Measurements from ENCODE around the gene CMTM1.

Gene CMTM1

DNA sequence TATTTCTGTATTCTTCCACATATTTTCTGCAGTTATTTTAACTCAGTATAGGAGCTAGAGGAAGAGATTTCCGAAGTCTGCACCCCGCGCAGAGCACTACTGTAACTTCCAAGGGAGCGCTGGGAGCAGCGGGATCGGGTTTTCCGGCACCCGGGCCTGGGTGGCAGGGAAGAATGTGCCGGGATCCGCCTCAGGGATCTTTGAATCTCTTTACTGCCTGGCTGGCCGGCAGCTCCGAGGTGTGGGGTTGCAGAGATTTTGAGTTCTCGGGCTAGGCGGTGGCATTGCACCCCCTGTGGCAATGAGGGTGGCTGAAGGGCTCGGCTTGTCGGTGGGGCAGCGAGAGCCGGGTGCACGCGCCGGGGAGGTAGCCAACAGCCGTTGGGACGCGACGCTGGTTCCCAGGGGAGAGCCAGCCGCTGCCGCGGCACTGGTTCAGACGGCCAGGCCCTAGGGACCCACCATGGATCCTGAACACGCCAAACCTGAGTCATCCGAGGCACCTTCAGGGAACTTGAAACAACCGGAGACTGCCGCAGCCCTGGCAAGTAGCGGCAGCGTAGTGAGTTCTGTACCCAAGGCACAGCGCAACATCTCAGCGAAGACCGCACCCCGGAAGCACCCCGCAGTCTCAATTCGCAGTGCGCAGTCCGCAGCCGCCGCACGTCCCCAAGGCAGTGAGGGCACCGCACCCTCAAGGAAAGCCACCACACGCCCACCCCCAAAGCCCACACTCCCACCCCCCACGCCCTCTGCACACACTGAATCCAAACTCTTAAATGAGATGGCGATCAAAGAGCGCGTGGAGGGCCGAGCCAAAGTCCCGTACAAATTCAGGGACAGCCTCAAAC lies at the start of gene CMTM1:
CMTM1 (plus strand) TSS at position 389 of the 851 bp plus-strand sequence; CDS start at position 464, 75 bp downstream.
- in situ Hi-C loops (cut with MboI; ENCODE audit: low sequenced_read_pairs) = no loop called here

- in situ Hi-C loops (cut with MboI; ENCODE audit: low sequenced_read_pairs) = no loop called here
Observed at GRCh38 chr16:66516509-66516807, 49.8 kb upstream of the CMTM1 start.

GRCh38 chr16:66516808-66517585 lies 49.2 kb upstream of the CMTM1 start:
- in situ Hi-C loops (cut with MboI; ENCODE audit: low sequenced_read_pairs) = no loop called here

DNA sequence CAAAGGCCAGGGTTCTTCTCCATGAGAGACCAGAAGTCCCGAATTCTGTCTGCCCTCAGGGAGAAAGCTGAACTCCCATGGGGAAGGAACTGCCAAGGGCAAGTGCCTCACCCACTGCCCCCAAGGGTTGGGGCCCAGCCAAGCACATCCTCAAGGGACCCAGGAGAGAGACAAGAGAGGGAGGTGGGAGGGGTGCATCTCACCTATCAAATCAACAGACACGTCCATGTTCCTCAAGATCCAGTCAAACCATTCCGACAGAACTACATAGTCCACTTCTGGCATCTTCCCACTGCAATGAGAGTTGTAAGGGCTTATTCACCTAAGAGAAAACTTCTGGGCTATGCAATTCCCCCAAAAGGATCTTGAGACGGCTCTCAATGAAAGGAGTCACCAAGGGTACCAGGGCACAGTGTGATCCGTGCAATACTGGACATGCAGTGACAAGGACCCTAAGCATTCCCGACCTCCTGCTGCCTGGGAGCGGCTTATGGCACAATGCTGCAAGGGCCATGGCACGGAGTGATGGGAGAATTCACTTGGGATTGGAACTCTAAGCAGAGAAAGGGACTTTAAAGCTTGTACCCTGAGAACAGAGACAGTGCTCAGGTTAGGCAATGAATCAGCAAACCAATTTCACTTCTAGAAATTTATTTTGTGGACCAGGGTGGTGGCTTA lies 48.5 kb upstream of the CMTM1 start:
- in situ Hi-C loops (cut with MboI; ENCODE audit: low sequenced_read_pairs) = no loop called here

DNA sequence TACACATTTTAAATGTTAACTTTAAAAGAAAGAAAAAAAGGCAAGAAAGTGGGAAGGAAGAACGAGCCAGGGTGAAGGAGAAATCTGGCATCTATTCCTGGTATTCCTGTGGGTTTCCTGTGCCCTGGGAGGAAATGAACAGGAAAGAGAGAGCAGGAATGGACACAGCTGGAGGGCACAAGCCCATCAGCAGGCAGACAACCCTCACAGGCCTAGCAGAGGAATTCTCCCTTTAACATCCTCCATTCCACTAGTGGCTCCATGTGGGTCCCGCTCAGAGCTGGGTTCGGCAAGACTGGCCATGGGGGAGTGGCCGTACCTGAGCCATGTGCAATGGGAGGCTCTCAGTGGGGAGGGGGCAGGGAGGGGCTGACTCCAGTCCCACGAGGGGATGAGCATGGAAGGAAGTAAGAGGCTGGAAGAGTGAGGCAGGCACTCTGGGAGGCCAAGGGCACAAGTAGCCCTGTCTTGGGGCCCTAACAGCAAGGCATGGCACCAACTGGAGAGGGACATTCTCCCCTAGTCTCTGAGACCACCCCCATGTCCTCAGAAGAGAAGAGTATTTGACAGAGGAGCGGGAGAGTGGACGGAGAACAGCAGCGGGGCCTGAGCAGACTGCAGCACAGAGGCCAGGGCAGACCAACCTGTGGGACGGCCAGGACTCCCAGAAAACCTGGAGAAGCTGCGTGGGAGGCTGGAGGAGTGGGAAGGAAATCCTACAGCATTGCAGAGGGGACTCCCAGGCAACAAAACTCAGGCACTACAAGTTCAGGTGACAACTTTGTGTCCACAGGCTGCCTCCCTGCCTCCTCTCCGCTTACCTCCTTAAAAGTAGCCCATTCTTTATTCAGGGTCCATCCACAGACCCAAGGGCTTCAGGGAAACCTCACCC lies 46.5 kb upstream of the CMTM1 start:
- in situ Hi-C loops (cut with MboI; ENCODE audit: low sequenced_read_pairs) = no loop called here

- in situ Hi-C loops (cut with MboI; ENCODE audit: low sequenced_read_pairs) = no loop called here
Observed at GRCh38 chr16:66520406-66521170, 45.7 kb upstream of the CMTM1 start.

GRCh38 chr16:66521252-66521713 lies 45.0 kb upstream of the CMTM1 start:
- in situ Hi-C loops (cut with MboI; ENCODE audit: low sequenced_read_pairs) = no loop called here

DNA sequence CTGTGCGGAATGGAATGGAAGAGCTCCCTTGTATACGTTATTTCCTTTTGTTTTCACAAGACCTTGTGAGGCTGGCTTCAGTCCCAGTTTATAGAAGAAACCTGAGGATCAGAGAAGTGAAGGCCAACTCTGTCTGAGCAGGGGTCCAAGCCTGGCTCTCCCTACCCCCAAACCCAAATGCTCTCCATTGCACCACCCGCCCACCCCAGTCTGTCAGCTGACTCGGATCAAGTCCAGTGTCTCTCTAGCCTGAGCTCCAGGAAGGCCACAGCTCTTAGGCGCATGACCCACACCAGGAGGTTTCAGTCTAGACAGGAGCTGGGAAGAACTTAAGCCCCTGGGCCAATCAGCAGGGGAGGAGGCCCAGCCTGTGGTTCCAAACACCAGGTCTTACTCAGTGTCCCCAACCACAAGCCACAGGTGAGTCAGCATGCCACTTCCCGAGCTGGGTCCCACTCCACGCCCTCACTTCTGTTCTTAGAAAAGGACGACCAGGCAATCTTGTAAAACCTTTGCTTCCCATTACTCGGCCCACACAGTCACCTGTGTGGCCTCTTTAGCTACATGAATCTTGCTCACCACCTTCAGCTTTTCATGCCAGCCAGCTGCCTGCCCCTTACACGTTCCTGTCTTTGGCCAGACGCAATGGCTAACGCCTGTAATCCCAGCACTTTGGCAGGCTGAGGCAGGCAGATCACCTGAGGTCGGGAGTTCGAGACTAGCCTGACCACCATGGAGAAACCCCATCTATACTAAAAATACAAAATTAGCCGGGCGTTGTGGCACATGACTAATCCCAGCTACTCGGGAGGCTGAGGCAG lies 44.1 kb upstream of the CMTM1 start:
- in situ Hi-C loops (cut with MboI; ENCODE audit: low sequenced_read_pairs) = no loop called here

DNA sequence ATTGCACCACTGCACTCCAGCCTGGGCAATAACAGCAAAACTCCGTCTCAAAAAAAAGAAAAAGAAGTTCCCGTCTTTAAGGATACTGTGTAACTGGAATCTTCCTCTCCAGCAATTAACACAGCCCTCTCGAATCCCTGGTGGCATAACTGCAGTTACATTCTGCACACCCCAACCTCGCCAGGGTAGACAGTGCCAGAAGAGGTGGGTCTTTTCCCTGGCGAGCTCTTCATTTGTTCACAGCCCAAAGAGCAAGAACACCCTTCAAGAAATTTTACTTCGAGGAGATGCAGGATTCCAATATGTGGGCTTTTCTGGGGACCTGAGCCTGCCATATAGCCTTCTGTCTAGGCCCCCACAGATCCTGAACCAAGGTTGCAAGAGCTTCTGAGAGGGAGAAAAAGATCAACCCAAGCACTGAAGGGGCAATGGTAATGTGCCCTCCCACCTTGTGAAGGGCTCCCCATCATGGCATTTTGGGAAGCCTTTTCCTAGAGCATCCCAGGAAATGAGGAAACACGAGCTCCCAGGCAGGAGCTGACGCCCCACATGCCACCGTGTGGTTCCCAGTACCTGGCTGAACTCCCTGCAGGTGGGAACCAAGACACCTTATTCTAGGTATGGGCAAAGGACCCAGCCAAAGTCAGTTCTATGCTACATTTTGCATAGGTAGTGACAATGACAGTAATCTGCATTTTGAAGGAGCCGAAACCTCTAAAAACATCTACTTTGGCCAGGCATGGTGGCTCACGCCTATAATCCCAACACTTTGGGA lies 43.2 kb upstream of the CMTM1 start:
- in situ Hi-C loops (cut with MboI; ENCODE audit: low sequenced_read_pairs) = no loop called here

- in situ Hi-C loops (cut with MboI; ENCODE audit: low sequenced_read_pairs) = no loop called here
Observed at GRCh38 chr16:66523861-66524354, 42.3 kb upstream of the CMTM1 start.

DNA sequence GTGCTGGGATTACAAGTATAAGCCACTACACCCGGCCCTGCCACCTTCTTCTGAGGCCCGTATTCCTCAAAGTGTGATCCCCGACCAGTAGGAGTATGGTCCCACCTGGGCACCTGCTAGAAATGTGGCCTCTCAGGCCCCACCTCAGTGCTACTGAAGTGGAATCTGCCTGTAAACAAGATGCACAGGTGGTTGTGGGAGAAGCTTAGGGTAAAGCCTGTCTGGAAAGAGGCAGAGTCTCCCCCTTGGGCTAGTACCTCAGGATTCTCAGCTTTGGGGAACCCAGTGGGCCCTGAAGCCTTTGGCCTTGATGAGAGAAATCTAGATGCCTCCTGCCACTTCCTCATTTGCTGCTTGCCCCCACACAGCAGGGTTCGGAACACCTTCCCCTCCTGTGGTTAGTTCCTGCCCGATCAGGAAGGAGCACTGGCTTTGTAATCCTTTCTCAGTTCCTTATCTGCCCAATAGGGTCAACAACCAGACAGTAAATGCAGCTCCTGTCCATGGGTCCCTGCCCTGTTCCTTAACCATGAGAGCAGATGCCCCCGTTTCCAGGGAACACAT lies 41.6 kb upstream of the CMTM1 start:
- in situ Hi-C loops (cut with MboI; ENCODE audit: low sequenced_read_pairs) = no loop called here

DNA sequence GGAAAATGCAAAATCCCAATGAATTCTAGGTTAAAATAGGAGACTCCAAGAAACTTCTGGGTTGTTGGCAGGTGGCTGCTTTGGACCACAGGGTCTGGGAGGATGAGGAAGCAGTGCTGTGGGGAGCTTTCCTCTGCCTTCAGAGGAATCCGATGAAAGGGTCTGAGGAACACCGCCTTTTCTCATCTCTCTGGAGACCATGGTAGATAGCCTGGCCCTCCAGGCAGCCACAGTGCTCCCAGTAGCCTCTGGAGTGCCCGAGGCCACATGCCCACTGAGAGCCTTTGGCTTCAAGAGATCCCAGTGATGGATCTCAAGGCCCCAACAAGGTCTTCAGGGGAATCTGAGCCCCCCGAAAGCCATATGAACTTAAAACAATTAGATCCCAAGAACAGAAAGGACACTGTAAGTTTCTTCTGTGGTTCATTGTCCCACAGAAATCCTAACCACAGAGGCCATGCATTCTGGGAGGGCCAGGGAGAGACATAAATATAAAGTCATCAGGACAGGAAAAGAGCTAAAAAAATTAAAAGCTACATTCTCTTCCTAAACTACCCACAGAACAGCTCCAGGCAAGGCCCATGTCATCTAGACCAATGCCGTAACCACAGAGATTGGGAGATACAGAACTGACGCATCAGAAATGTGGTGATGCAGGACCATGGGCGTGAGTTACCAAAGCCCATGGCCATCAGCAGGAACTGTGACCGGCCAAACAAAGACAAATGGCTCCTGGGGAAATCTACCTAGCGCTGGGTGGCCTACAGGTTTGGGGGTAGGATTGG lies 40.7 kb upstream of the CMTM1 start:
- in situ Hi-C loops (cut with MboI; ENCODE audit: low sequenced_read_pairs) = no loop called here

DNA sequence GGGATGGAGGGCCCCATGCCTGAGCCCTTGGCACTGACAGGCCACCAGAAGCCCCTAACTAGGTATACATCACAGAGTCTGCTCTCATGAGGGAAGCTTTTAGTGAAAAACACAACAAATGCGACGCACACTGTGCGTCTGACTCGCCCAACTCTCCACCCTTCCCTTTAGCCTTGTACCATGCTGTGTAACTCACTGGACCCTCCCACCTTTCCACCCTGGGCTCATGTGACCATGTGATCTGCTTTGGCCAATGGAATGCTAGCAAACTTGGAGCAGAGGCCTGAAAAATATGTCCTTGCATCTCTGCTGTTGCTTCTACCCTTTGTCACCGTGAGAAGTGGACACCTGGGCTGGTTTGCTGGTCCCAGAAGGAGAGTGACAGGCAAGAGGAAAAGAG lies 37.9 kb upstream of the CMTM1 start:
- in situ Hi-C loops (cut with MboI; ENCODE audit: low sequenced_read_pairs) = no loop called here

DNA sequence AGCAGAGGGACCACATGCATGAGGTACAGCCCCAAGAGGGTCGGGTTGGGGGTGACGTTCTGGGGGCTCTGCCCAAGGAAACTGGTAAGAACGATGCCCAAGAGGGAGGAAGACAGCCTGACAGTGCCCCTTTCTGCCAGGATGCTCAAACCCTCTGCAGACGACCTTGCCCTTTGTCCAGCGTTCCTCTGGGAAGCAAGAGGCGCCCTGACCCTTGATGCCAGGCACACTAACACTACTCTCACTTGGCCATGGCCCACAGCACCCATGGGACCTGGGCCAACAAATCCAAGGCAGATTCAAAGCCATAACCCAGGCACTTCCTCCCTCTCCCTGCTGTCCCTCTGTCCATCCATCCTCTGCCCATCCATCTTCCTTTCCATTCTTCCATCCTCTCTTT lies 36.8 kb upstream of the CMTM1 start:
- in situ Hi-C loops (cut with MboI; ENCODE audit: low sequenced_read_pairs) = no loop called here

DNA sequence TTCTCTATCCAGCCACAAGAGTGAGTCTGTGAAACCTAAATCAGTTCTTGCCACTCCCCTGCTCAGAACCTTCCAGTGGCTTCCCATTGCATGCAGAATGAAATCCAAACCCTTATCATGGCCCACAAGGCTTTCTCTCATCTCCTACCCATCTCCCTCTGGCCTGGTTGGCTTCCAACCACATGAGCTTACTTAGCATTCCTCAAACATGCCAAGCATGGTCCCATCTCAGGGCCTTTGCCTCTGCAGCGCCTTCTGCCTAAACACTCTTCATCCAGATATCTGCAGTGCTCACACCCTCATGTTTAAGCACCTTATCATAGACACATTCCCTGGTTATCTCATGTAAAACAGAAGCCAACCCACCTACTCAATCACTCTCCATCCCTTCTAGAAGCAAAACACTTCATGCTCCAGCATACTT lies 31.9 kb upstream of the CMTM1 start:
- in situ Hi-C loops (cut with MboI; ENCODE audit: low sequenced_read_pairs) = no loop called here

- in situ Hi-C loops (cut with MboI; ENCODE audit: low sequenced_read_pairs) = no loop called here
Observed at GRCh38 chr16:66536525-66536924, 29.7 kb upstream of the CMTM1 start.

DNA sequence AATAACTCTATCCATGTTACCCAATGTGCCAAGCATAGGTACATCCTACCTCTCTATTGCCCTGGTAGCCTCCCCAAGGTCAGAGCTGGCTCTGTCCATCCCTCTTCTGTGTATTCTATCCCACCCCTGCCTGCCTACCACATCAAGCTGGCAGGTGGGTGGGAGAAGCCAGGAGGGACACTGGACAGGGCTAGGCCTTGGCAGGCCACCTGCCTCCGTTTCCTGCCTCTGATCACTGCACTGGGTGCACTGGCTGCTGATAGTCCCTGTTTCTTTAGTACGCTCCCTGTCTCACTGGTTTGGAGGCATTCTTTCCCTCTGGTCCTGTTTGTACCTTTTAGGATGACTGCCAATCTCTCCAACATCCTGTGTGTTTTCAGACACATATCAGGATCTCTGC lies 29.0 kb upstream of the CMTM1 start:
- in situ Hi-C loops (cut with MboI; ENCODE audit: low sequenced_read_pairs) = no loop called here

All from HL-60/S4 treated with retinoic acid at 250 ng/mL for 4 days and 3 days (cell line).